GM12878 (cell line): Measurements from ENCODE around the gene SULT2B1. TPM values are rescaled to one million over a fixed set of nuclear protein-coding genes. Genes with fewer than 3 reads are reported as not detected.

Experiments
- ATAC-seq: fragments of 200-7000 bp; cut with Tn5 transposase; 3 replicates; pipeline ENCODE4 v1.9.1; 2020; ENCODE audit warnings: mild to moderate bottlenecking, moderate library complexity
- BruUV-seq: library from RNA; stranded (reverse); fragments of 400-500 nt; replicated peaks from 2 replicates; lab custom pipeline; 2021; lab: Mats Ljungman, UMichigan
- CTCF ChIA-PET: fragments of 300-600 bp; sonication (Branson Sonifier 250); formaldehyde crosslinking; extraction: SDS; loops from one replicate; lab custom pipeline; 2021; ENCODE audit warnings: inconsistent platforms; lab: Yijun Ruan, JAX
- POLR2A ChIA-PET: fragments of 350-600 bp; formaldehyde crosslinking; extraction: SDS; loops from one replicate; lab custom pipeline; 2021; ENCODE audit warnings: inconsistent platforms; lab: Charles Lee
- RAD21 ChIA-PET: fragments of 300-600 bp; sonication (Branson Sonifier 250); formaldehyde crosslinking; loops from one replicate; lab custom pipeline; 2023; ENCODE audit warnings: antibody characterized with exemption; ENCODE audit not compliant: unreplicated experiment; lab: Charles Lee
- SMC1A ChIA-PET: fragments of 300-600 bp; sonication (Branson Sonifier 250); formaldehyde crosslinking; loops from one replicate; lab custom pipeline; 2023; ENCODE audit not compliant: unreplicated experiment, uncharacterized antibody; lab: Charles Lee
- DNase-seq: peaks from one replicate; pipeline ENCODE4 v3.0.0-alpha.2; 2011; ENCODE audit warnings: low read depth, low spot score
- FAIRE-seq: peaks from 3 replicates; lab custom pipeline; 2011; peaks lifted over from hg19 to GRCh38; lab: Jason Lieb, UNC
- H2AFZ ChIP-seq: 2 replicates; pipeline ENCODE4 v1.6.0; 2011; ENCODE audit warnings: low read depth, low read length, control low read depth; ENCODE audit not compliant: control insufficient read depth
- H3K27ac ChIP-seq: 2 replicates; pipeline ENCODE4 v1.5.1; 2011; ENCODE audit warnings: control low read depth; ENCODE audit not compliant: control insufficient read depth, insufficient read depth
- H3K27me3 ChIP-seq, 2 experiments: replicated peaks in 1 of 2; 2 replicates each; pipeline versions ENCODE4 v1.6.0 to v1.6.1; 2011; ENCODE audit warnings: low read length in 1 of 2; ENCODE audit not compliant: control insufficient read depth in 2 of 2, insufficient read depth in 2 of 2
- H3K36me3 ChIP-seq, 2 experiments: 2 replicates each; pipeline ENCODE4 v1.5.1; 2011; ENCODE audit warnings: low read length in 1 of 2; ENCODE audit not compliant: control insufficient read depth in 2 of 2, insufficient read depth in 2 of 2
- H3K4me1 ChIP-seq: 2 replicates; pipeline ENCODE4 v1.6.1; 2011; ENCODE audit warnings: mild to moderate bottlenecking, low read length, moderate library complexity, mixed read lengths; ENCODE audit not compliant: control insufficient read depth, insufficient read depth
- H3K4me2 ChIP-seq: 2 replicates; pipeline ENCODE4 v1.6.0; 2011; ENCODE audit warnings: control low read depth; ENCODE audit not compliant: control insufficient read depth, insufficient read depth
- H3K4me3 ChIP-seq: fragments of 200-600 bp; sonication (generic); 2 replicates; pipeline ENCODE4 v1.5.1; 2016
- H3K79me2 ChIP-seq: 2 replicates; pipeline ENCODE4 v1.6.0; 2011; ENCODE audit warnings: low read length; ENCODE audit not compliant: control insufficient read depth, insufficient read depth
- H3K9ac ChIP-seq: 2 replicates; pipeline ENCODE4 v1.8.0; 2011; ENCODE audit warnings: low read length, control low read depth, mixed read lengths; ENCODE audit not compliant: control insufficient read depth, insufficient read depth
- H3K9me3 ChIP-seq: replicated peaks from 3 replicates; pipeline ENCODE4 v1.5.1; 2011; ENCODE audit warnings: mild to moderate bottlenecking, low read length; ENCODE audit not compliant: control insufficient read depth, insufficient read depth
- H4K20me1 ChIP-seq: 2 replicates; pipeline ENCODE4 v1.6.0; 2011; ENCODE audit not compliant: control insufficient read depth, insufficient read depth
- CBX5 ChIP-seq: sonication (generic); IDR thresholded peaks from 2 replicates; pipeline ENCODE4 v1.6.1; 2016; ENCODE audit warnings: low read depth, moderate library complexity, mild to moderate bottlenecking, inconsistent platforms
- GABPA ChIP-seq: IDR thresholded peaks from 2 replicates; pipeline ENCODE4 v1.6.1; 2014; ENCODE audit warnings: antibody characterized with exemption, low read depth, mild to moderate bottlenecking, inconsistent platforms
- IRF4 ChIP-seq: IDR thresholded peaks from 2 replicates; pipeline ENCODE4 v1.6.1; 2011; ENCODE audit warnings: low read depth, low read length
- MEF2A ChIP-seq: IDR thresholded peaks from 2 replicates; pipeline ENCODE4 v1.6.1; 2011; ENCODE audit warnings: low read depth, mild to moderate bottlenecking, low read length, moderate library complexity; ENCODE audit not compliant: insufficient read depth
- MTA2 ChIP-seq: fragments of 450-650 bp; IDR thresholded peaks from 2 replicates; pipeline ENCODE4 v1.6.1; 2016; ENCODE audit warnings: low read depth, mild to moderate bottlenecking, moderate library complexity
- NR2C1 ChIP-seq: fragments of 450-650 bp; IDR thresholded peaks from 2 replicates; pipeline ENCODE4 v1.6.1; 2017; ENCODE audit warnings: antibody characterized with exemption, mild to moderate bottlenecking, moderate library complexity
- RCOR1 ChIP-seq: conservative IDR thresholded peaks from 2 replicates; pipeline ENCODE4 v1.6.1; 2012; ENCODE audit warnings: low read depth, low read length, improper control_type of control experiment
- WGBS: methylation state at CpG from one replicate; pipeline ENCODE4 v1.1.6; 2016; ENCODE audit warnings: low lambda C conversion rate; ENCODE audit not compliant: insufficient replicate concordance, insufficient coverage; ENCODE audit errors: missing lambda C conversion rate; 5-methylcytosine and 5-hydroxymethylcytosine counted together
- in situ Hi-C: fragments of 300-500 bp; cut with MboI; formaldehyde crosslinking; loops from 9 replicates; pipeline ENCODE4 v1.14.3; 2018; ENCODE audit warnings: mixed read lengths
- intact Hi-C: fragments of 100-400 bp; cut with micrococcal nuclease; formaldehyde crosslinking; loops from one replicate; pipeline ENCODE4 v1.14.2; 2022; ENCODE audit not compliant: unreplicated experiment
- polyA plus RNA-seq, 11 experiments: library from polyadenylated mRNA; depleted of rRNA in 4 of 11; unstranded in 6 of 11; stranded (reverse) in 5 of 11; fragments of >200 nt; fragmentation: Nextera tagmentation in 4 of 11; fragmentation: Illumina TruSeq in 1 of 11; extraction: Ambion mirVana in 4 of 11; extraction: Trizol in 1 of 11; gene quantifications; 1 replicate in 1 of 11; 2 replicates in 10 of 11; pipeline versions ENCODE4 v1.2.1 to v1.2.3, GENCODE V29; 2011 to 2016; ENCODE audit warnings: inconsistent platforms in 2 of 11, missing spikeins in 2 of 11, low read depth in 1 of 11
- total RNA-seq, 4 experiments: library from RNA; depleted of rRNA in 3 of 4; stranded (reverse); fragments of >200 nt in 3 of 4; fragmentation: Illumina TruSeq in 1 of 4; extraction: Trizol in 1 of 4; gene quantifications; 2 replicates each; pipeline versions ENCODE4 v1.2.1 to v1.2.3, GENCODE V29; 2013 to 2021
- TF ChIP-seq, protein P1 (sequence below): fragments of 150-350 bp; IDR thresholded peaks from 2 replicates; pipeline ENCODE4 v1.6.1; 2016; ENCODE audit warnings: low read depth, low read length
- TF ChIP-seq, protein P2 (sequence below): fragments of 450-650 bp; IDR thresholded peaks from 2 replicates; pipeline ENCODE4 v1.6.1; 2017; ENCODE audit warnings: mild to moderate bottlenecking, moderate library complexity
- TF ChIP-seq, protein P3 (sequence below): fragments of 450-650 bp; IDR thresholded peaks from 2 replicates; pipeline ENCODE4 v1.6.1; 2018; ENCODE audit warnings: borderline replicate concordance, mild to moderate bottlenecking; ENCODE audit not compliant: partially characterized antibody

The SULT2B1 gene
- total and polyA plus RNA-seq, 10 of the 15 experiments (the other 5 are each of a cell fraction or from before 2014, with no cell fraction given) = 0.11 to 0.14 TPM; not detected in 8

DNA sequence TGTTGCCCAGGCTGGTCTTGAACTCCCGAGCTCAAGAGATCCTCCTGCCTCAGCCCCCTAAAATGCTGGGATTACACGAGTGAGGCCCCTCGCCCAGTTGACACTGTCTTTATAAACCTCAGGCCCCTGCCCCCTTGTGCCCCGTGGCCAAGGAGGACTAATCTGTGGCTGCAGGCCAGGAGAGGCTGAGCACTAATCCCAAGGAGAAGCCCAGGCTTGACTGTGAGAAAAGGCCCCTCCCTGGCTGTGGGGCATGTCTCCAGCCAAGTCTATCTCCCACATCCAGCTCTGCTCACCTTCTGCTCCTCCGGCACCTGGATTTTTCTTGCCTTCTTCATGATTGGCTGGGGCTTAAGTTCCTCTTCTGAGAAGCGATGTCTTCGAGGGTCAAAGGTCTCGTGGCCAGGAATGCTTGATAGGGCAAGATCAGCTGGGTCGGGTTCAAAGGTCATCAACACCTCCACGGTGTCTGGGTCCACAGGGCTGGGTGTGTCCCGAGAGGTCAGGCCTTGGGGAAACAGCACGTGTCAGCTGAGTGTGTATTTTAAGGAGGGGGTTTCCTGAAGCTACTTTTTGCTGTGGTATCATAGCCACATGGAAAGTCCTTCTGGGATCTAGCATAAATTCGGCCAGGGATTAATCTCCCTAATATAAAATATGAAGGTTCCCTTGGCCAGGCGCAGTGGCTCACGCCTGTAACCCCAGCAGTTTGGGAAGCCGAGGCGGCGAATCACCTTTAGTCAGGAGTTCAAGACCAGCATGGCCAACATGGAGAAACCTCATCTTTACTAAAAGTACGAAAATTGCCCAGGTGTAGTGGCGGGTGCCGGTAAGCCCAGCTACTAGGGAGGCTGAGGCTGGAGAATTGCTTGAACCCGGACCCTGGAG lies 81.4 kb downstream of the SULT2B1 start:
- Histone ChIP-seq H3K9me3 (no peaks in the 10 kb centered on the region), H3K27me3 (no peaks in the 10 kb centered on the region), H2AFZ (no peak overlapping the region), H4K20me1 (no peaks in the 10 kb centered on the region), H3K4me2 (peak overlapping the region; percentile 92), H3K4me1 (peaks cover 22% of the 10 kb centered on the region), H3K27ac (peak overlapping the region; percentile 79), H3K36me3 (peaks cover 4 to 5% of the 10 kb centered on the region in 2 experiments; a peak in 3 of 4 replicates), H3K9ac (peak overlapping the region; percentile 66; the same call in 1 of the 2 replicates), H3K4me3 (peak overlapping the region; percentile 66), H3K79me2 (peaks cover 5% of the 10 kb centered on the region)
- DNase-seq (no peak), ATAC-seq (no peak), FAIRE-seq (no peak)
- in situ Hi-C loops (loop anchor here (25.0 kb wide), 1 partner anchor 1254 kb away; the partner anchor contains the start of genes AKT1S1, IL4I1 and TBC1D17), intact Hi-C loops (loop anchor here (10.0 kb wide), 1 partner anchor 331 kb away; the partner anchor contains the start of gene FTL)
- ChIA-PET CTCF (interaction anchor here (0.8 to 2.3 kb wide), 7 partner anchors 10 to 49 kb away, joined by 3 to 10 read pairs (median 6); partner anchors contain the start of genes CA11, RPL18 and SPHK2), SMC1A (interaction anchor here (0.9 to 2.8 kb wide), 8 partner anchors 10 to 49 kb away, joined by 3 to 22 read pairs (median 3); partner anchors contain the start of genes CA11, RPL18 and SPHK2), RAD21 (interaction anchor here (1.1 to 3.4 kb wide), 7 partner anchors 9 to 49 kb away, joined by 3 to 16 read pairs (median 9); partner anchors contain the start of genes CA11, RPL18 and SPHK2), POLR2A (interaction anchor here (0.7 to 3.3 kb wide), 7 partner anchors 12 to 360 kb away, joined by 3 to 62 read pairs (median 4); partner anchors contain the start of genes CA11, RPL18, RUVBL2 and SPHK2)
- no TSS peak for BruUV-seq
- WGBS = 77% methylated on average over 22 of the region's 22 CpGs
- TF ChIP-seq, protein P1, sequence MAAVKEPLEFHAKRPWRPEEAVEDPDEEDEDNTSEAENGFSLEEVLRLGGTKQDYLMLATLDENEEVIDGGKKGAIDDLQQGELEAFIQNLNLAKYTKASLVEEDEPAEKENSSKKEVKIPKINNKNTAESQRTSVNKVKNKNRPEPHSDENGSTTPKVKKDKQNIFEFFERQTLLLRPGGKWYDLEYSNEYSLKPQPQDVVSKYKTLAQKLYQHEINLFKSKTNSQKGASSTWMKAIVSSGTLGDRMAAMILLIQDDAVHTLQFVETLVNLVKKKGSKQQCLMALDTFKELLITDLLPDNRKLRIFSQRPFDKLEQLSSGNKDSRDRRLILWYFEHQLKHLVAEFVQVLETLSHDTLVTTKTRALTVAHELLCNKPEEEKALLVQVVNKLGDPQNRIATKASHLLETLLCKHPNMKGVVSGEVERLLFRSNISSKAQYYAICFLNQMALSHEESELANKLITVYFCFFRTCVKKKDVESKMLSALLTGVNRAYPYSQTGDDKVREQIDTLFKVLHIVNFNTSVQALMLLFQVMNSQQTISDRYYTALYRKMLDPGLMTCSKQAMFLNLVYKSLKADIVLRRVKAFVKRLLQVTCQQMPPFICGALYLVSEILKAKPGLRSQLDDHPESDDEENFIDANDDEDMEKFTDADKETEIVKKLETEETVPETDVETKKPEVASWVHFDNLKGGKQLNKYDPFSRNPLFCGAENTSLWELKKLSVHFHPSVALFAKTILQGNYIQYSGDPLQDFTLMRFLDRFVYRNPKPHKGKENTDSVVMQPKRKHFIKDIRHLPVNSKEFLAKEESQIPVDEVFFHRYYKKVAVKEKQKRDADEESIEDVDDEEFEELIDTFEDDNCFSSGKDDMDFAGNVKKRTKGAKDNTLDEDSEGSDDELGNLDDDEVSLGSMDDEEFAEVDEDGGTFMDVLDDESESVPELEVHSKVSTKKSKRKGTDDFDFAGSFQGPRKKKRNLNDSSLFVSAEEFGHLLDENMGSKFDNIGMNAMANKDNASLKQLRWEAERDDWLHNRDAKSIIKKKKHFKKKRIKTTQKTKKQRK = no peak
- TF ChIP-seq MEF2A (no peak), NR2C1 (peak; percentile 92), GABPA (no peak), IRF4 (no peak), MTA2 (peak; percentile 38; the same call in 1 of the 2 replicates), CBX5 (no peak), RCOR1 (no peak)
- TF ChIP-seq, protein P2, sequence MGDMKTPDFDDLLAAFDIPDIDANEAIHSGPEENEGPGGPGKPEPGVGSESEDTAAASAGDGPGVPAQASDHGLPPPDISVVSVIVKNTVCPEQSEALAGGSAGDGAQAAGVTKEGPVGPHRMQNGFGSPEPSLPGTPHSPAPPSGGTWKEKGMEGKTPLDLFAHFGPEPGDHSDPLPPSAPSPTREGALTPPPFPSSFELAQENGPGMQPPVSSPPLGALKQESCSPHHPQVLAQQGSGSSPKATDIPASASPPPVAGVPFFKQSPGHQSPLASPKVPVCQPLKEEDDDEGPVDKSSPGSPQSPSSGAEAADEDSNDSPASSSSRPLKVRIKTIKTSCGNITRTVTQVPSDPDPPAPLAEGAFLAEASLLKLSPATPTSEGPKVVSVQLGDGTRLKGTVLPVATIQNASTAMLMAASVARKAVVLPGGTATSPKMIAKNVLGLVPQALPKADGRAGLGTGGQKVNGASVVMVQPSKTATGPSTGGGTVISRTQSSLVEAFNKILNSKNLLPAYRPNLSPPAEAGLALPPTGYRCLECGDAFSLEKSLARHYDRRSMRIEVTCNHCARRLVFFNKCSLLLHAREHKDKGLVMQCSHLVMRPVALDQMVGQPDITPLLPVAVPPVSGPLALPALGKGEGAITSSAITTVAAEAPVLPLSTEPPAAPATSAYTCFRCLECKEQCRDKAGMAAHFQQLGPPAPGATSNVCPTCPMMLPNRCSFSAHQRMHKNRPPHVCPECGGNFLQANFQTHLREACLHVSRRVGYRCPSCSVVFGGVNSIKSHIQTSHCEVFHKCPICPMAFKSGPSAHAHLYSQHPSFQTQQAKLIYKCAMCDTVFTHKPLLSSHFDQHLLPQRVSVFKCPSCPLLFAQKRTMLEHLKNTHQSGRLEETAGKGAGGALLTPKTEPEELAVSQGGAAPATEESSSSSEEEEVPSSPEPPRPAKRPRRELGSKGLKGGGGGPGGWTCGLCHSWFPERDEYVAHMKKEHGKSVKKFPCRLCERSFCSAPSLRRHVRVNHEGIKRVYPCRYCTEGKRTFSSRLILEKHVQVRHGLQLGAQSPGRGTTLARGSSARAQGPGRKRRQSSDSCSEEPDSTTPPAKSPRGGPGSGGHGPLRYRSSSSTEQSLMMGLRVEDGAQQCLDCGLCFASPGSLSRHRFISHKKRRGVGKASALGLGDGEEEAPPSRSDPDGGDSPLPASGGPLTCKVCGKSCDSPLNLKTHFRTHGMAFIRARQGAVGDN = peak; percentile 91
- TF ChIP-seq, protein P3, sequence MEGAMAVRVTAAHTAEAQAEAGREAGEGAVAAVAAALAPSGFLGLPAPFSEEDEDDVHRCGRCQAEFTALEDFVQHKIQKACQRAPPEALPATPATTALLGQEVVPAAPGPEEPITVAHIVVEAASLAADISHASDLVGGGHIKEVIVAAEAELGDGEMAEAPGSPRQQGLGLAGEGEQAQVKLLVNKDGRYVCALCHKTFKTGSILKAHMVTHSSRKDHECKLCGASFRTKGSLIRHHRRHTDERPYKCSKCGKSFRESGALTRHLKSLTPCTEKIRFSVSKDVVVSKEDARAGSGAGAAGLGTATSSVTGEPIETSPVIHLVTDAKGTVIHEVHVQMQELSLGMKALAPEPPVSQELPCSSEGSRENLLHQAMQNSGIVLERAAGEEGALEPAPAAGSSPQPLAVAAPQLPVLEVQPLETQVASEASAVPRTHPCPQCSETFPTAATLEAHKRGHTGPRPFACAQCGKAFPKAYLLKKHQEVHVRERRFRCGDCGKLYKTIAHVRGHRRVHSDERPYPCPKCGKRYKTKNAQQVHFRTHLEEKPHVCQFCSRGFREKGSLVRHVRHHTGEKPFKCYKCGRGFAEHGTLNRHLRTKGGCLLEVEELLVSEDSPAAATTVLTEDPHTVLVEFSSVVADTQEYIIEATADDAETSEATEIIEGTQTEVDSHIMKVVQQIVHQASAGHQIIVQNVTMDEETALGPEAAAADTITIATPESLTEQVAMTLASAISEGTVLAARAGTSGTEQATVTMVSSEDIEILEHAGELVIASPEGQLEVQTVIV = no peak
